CD4-positive, alpha-beta T cell treated with Interferon alpha-2 for 1 hour (primary cell): ENCODE data around the gene TSPAN14.

Experiments used
- DNase-seq, 2 donors: peaks; one replicate each; pipeline ENCODE4 v3.0.0-alpha.2; 2020 to 2022

The TSPAN14 gene

GRCh38 chr10:80509108-80509402 lies 54.9 kb downstream of the TSPAN14 start:
- no peak for DNase-seq

GRCh38 chr10:80509403-80510161 lies 55.5 kb downstream of the TSPAN14 start:
- DNase-seq: no peak

GRCh38 chr10:80512031-80512526 lies 58.0 kb downstream of the TSPAN14 start:
- no peak for DNase-seq

GRCh38 chr10:80513106-80513505 lies 59.0 kb downstream of the TSPAN14 start:
- DNase-seq: no peak

- no peak for DNase-seq
Observed at GRCh38 chr10:80515511-80515910, 61.4 kb downstream of the TSPAN14 start.

- DNase-seq: no peak
Observed at GRCh38 chr10:80515941-80516340, 61.8 kb downstream of the TSPAN14 start.

DNA sequence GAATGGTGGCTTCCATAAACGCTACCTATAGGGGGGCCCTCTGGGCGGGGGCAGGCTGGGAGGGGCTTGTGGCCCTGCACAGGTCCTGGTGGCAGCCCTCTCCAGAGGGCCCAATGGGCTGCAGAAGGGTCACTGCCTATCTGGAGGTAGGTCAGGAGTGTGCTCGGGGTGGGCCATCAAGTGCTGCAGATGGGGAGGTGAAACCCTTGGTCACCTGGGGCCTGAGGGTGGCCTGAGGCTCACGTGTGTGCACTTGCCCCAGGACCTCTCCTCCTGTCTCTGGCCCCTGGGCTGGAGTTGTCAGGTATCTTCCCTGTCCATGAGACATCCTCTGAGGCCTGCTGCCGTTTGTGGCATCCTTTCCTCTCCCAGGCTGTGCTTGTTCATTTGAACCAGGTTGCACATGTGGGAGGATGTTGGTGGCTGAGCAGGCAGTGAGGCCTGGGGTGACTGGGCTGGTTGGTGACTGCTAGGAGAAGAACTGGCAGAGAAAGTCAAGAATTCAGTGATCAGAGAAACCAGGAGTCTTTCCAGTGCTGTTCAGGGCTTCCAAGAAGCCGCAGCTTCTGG lies 62.5 kb downstream of the TSPAN14 start:
- no peak for DNase-seq

DNA sequence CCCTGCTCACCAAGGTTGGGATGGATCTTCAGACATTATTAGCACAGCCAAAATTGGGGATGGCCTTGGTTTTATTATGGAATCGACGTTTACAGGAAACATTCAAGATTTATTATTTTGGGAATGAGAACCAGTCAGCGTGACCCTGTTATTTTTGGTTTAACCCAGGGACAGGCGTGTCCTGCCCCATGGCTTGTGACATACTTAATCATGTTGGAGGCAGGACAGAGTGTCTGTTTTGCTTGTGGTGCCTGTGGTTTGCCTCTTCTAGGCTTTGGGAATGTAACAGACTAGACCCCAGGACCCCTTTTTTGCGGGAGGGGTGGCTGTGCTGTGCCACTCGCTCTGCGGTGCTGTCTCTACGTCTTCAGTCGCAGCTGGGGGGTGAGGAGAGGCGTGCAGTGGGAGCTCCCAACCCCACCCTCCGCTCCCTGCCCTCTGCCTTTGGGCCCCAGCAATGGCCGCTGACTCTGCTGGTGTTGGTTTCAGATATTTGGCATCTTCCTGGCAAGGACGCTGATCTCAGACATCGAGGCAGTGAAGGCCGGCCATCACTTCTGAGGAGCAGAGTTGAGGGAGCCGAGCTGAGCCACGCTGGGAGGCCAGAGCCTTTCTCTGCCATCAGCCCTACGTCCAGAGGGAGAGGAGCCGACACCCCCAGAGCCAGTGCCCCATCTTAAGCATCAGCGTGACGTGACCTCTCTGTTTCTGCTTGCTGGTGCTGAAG lies 63.5 kb downstream of the TSPAN14 start:
- no peak for DNase-seq

- no peak for DNase-seq
Observed at GRCh38 chr10:80518143-80518806, 64.2 kb downstream of the TSPAN14 start.

GRCh38 chr10:80518807-80519360 lies 64.8 kb downstream of the TSPAN14 start:
- DNase-seq: no peak

DNA sequence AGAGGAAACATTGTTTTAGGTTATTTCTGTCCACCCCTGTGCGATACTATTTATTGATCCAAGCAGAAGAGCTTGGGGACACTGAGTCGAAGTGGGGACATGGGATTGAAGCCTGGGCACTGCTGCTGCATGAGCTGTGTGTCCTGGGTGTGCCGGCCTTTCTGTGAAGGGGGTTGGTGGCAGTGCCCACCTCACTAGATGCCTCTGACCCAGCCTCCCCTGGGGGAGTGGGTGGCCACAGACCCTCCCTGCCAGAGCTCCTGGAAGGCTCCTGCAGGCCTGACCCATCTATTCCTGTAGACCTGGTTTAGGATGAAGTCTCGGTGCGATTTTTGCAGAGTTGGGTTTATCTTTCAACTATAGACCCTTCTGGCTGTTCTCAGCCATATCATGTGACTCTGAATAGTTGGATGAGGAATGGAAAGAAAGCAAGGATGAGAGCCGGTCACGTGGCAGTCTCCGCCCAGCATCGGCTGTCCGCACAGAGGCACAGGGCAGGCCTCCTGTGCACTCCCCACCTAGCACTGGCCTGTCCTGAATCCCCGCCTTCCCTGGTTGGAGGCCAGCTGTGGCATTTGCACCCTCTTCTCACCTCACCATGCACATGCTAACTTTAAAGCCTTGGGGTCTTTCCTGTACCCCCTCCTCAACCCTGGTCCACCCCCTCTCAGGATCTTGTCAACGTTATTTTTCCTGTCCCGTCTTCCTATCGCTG lies 66.0 kb downstream of the TSPAN14 start:
- no peak for DNase-seq

DNA sequence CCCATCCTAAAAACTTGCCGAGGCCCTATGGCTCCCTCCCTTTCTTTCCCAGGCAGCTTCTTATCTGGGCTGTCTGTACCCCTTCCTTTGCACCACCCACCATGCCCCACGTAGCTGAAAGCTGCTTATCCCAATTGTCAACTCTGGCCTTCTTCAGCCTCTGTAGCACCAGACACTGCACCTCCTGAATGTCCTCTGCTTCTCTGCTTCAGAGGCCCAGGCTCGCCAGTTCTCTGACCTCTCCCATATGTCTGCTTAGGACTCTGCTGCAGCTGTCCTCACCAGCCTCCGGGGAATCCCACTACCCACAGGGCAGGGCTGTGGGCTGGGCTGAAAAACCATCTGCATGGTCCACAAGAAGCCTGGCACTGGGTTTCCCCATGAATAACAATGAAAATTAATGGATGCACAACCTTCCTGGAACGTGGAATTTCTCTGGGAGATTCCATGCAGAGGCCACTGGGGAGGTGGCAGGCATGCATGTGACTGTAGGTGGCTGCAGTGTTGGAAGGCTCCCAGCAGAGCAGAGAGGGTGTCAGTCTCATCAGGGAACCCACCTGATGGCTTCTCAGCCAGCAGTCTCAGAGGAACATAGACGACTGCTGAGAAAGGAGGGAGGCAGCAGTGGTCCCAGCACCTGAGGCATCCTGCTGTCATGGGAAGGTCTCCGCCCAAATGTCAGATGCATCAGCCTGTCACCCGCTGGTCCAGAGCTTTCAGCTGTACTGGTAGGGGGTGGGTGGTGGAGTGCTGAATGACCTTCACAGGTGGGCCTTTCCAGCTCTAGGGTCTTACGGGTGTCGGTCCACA lies 66.8 kb downstream of the TSPAN14 start:
- DNase-seq: no peak

DNA sequence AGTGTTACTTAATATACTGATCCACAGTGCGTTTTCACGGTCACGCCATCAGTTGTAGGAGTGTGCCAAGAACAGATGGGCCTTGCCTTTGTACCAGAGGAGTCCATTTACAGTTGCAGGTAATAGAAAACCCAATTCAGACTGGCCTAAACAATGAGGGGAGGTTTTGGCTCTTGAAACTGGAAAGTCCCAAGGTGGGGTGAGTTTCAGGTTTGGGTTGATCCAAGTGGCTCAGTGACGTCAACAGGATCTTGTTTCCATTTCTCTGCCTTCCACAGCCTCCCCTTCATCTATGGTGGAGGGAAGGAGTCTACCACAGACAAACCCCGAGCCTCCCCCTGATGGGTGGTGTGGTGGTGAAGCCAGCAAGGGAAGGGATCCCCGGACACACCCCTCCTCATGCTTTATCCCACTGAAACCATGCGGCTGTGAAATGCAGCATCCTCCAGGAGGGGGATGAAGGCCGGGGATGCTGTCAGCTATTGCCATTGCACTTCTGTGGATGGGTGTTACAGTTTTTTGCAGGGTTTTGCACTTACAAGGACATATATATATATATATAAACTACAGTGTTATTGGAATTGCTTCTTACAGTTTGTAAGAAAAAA lies 68.8 kb downstream of the TSPAN14 start:
- peak in 1 of 2 donors; percentile 39 for DNase-seq

- DNase-seq: no peak
Observed at GRCh38 chr10:80523773-80524172, 69.7 kb downstream of the TSPAN14 start.

- no peak for DNase-seq
Observed at GRCh38 chr10:80524190-80524909, 70.2 kb downstream of the TSPAN14 start.

GRCh38 chr10:80526218-80526617 lies 72.1 kb downstream of the TSPAN14 start:
- peak in 1 of 2 donors; percentile 37 for DNase-seq

- no peak for DNase-seq
Observed at GRCh38 chr10:80526742-80527141, 72.6 kb downstream of the TSPAN14 start.

GRCh38 chr10:80528185-80528700 lies 74.1 kb downstream of the TSPAN14 start:
- no peak for DNase-seq

DNA sequence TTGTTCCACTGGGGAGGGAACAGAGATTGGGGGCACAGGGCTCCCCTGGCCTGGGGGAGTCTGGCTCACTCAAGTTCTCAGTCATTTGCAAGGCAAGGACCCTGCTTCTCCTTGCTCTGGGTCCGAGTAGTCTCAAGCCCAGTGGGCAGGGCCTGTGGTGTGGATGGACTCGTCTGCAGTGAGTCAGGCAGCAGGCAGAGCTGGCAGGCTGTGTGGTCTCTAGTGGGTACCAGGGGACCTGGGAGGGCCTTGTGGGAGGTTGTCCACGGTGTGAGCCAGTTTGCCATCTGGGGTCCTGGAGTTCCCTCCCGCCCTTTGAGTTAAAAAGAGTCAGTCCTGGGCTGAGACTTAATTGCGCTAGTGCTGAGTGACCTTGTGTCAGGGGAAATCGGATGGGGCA lies 74.8 kb downstream of the TSPAN14 start:
- no peak for DNase-seq

DNA sequence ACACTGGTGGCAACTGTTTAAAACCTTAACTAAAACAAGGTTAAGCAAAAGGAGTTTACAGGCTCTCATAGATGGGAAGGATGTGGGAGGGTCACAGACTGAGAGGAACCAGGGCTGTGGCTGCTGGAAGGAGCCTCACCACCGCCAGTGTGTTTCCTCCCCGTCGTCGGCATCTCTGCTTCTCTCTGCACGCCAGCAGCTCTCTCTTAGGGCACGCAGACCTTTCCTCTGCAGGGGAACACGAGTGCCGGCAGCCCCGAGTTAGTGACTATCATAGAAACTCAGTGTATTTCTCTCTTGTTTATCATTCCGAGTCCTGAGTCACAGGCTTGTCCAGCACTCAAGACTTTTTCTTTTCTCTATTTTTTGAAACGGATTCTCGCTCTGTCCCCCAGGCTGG lies 75.5 kb downstream of the TSPAN14 start:
- DNase-seq: peak; percentile 46
